ENCODE data around the gene CPT2.

The CPT2 gene

DNA sequence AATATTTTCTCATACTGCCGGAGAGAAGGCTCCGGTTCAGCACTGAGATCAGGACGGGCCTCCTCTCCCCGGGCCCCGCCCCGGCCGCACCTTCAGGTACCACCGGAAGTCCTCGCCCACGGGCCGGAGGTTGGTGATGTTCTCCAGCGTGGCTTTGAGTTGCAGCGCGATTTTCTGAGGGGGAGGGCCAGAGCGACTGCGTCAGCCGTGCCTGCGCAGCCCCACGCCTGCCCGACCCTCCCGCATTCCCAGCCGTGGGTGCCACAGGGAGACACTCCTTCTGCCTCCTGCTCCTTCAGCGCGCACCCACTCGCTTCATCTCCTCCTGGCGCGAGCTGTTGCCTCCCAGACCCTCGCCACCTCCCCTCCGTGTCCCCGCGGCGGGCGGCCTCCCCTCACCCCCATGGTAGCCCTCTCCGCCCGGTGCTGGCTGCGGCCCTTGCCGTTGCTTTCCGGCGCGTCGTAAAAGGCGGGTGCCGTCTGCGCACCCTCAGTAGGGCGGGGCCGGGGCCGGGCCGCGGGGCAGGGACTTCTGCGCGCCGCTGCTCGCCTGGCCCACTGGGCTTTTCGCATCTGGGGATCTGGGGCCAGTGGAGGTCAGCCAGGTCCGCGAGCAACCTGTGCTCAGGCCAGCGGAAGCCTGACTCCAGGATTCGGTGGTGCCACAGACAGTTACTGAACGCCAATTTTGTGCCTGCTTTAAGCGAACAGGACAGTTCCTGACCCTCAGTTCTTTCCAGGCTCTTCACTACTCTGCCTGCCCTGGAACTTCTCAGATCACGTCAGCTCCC lies 23.7 kb downstream of the CPT2 start, which contains the start of gene CZIB (continued):
- TF ChIP-seq ZFHX2 (tag by site-specific recombination; conservative IDR thresholded peaks at IDR 0.05) = peak; percentile 96
- TF ChIP-seq ZNF558 (tag by site-specific recombination; IDR thresholded peaks at IDR 0.05) = no peak
- TF ChIP-seq ZNF768 (tag by site-specific recombination; IDR thresholded peaks at IDR 0.05) = no peak; the same call in 1 of the 2 replicates
- no peak for TF ChIP-seq ZNF211 (tag by site-specific recombination; IDR thresholded peaks at IDR 0.05; ENCODE audit: low read depth)
- no peak for TF ChIP-seq GFI1B (tag by site-specific recombination; IDR thresholded peaks at IDR 0.05)
- TF ChIP-seq ZNF610 (tag by site-specific recombination; IDR thresholded peaks at IDR 0.05; ENCODE audit: borderline replicate concordance) = peak; percentile 93
- 0 out of 2 replicates have a peak, but pooled peaks have one; percentile 20 for TF ChIP-seq ZNF121 (tag by site-specific recombination; IDR thresholded peaks at IDR 0.05)
- TF ChIP-seq ZNF561 (tag by site-specific recombination; IDR thresholded peaks at IDR 0.05; ENCODE audit: borderline replicate concordance) = peak; percentile 93
- no peak for TF ChIP-seq ZNF658 (tag by site-specific recombination; IDR thresholded peaks at IDR 0.05)
- no peak for TF ChIP-seq SETDB1 (IDR thresholded peaks at IDR 0.05; ENCODE audit: insufficient read length, low read length)
- TF ChIP-seq, protein P1, sequence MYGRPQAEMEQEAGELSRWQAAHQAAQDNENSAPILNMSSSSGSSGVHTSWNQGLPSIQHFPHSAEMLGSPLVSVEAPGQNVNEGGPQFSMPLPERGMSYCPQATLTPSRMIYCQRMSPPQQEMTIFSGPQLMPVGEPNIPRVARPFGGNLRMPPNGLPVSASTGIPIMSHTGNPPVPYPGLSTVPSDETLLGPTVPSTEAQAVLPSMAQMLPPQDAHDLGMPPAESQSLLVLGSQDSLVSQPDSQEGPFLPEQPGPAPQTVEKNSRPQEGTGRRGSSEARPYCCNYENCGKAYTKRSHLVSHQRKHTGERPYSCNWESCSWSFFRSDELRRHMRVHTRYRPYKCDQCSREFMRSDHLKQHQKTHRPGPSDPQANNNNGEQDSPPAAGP (tag by site-specific recombination; IDR thresholded peaks at IDR 0.05) = peak; percentile 92
- TF ChIP-seq ZNF785 (tag by site-specific recombination; IDR thresholded peaks at IDR 0.05) = peak; percentile 58; the same call in 1 of the 2 replicates
- no peak for TF ChIP-seq ZFP41 (tag by site-specific recombination; IDR thresholded peaks at IDR 0.05; ENCODE audit: borderline replicate concordance)
- TF ChIP-seq ZNF585B (tag by site-specific recombination; IDR thresholded peaks at IDR 0.05) = no peak
- no peak for TF ChIP-seq ZNF654 (tag by site-specific recombination; IDR thresholded peaks at IDR 0.05; ENCODE audit: low read depth)
- no peak for TF ChIP-seq ZNF747 (tag by site-specific recombination; IDR thresholded peaks at IDR 0.05)
- TF ChIP-seq SALL2 (tag by site-specific recombination; IDR thresholded peaks at IDR 0.05; ENCODE audit: borderline replicate concordance) = no peak
- TF ChIP-seq HIC1 (tag by site-specific recombination; IDR thresholded peaks at IDR 0.05) = peak; percentile 97
- TF ChIP-seq, protein P2, sequence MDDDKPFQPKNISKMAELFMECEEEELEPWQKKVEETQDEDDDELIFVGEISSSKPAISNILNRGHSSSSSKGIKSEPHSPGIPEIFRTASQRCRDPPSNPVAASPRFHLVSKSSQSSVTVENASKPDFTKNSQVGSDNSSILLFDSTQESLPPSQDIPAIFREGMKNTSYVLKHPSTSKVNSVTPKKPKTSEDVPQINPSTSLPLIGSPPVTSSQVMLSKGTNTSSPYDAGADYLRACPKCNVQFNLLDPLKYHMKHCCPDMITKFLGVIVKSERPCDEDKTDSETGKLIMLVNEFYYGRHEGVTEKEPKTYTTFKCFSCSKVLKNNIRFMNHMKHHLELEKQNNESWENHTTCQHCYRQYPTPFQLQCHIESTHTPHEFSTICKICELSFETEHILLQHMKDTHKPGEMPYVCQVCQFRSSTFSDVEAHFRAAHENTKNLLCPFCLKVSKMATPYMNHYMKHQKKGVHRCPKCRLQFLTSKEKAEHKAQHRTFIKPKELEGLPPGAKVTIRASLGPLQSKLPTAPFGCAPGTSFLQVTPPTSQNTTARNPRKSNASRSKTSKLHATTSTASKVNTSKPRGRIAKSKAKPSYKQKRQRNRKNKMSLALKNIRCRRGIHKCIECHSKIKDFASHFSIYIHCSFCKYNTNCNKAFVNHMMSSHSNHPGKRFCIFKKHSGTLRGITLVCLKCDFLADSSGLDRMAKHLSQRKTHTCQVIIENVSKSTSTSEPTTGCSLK (tag by site-specific recombination; IDR thresholded peaks at IDR 0.05) = no peak
- TF ChIP-seq ZNF24 (tag by site-specific recombination; IDR thresholded peaks at IDR 0.05) = peak; percentile 63
- peak; percentile 90 for TF ChIP-seq ZBTB11 (tag by site-specific recombination; conservative IDR thresholded peaks at IDR 0.05; ENCODE audit: low read depth)
- no peak for TF ChIP-seq SCRT1 (tag by site-specific recombination; IDR thresholded peaks at IDR 0.05; ENCODE audit: borderline replicate concordance)
- TF ChIP-seq ZNF488 (tag by site-specific recombination; IDR thresholded peaks at IDR 0.05) = no peak
- TF ChIP-seq GLI4 (tag by site-specific recombination; IDR thresholded peaks at IDR 0.05) = peak; percentile 85; the same call in 1 of the 2 replicates
- TF ChIP-seq ZNF239 (tag by site-specific recombination; IDR thresholded peaks at IDR 0.05) = 0 out of 2 replicates have a peak, but pooled peaks have one; percentile 73
- peak; percentile 51; the same call in 1 of the 2 replicates for TF ChIP-seq MZF1 (tag by site-specific recombination; IDR thresholded peaks at IDR 0.05; ENCODE audit: borderline replicate concordance)
- no peak for TF ChIP-seq ZNF707 (tag by site-specific recombination; IDR thresholded peaks at IDR 0.05)
- no peak for TF ChIP-seq ZNF140 (tag by site-specific recombination; IDR thresholded peaks at IDR 0.05)
- TF ChIP-seq ZNF776 (tag by site-specific recombination; IDR thresholded peaks at IDR 0.05; ENCODE audit: borderline replicate concordance) = no peak
